HCT116 (cell line): ENCODE data around the gene USO1. TPM values are rescaled to one million over a fixed set of nuclear protein-coding genes. Genes with fewer than 3 reads are reported as not detected.

ENCODE experiments used
- ATAC-seq: fragments of 200-7000 bp; cut with Tn5 transposase; 2 replicates; pipeline ENCODE4 v1.9.1; 2020; ENCODE audit warnings: mild to moderate bottlenecking, moderate library complexity
- BruUV-seq: library from RNA; stranded (reverse); fragments of 400-500 nt; replicated peaks from 2 replicates; lab custom pipeline; 2021; lab: Mats Ljungman, UMichigan
- CTCF ChIA-PET: fragments of 300-600 bp; sonication (Branson Sonifier 250); formaldehyde crosslinking; loops from one replicate; lab custom pipeline; 2021; ENCODE audit warnings: antibody characterized with exemption; lab: Charles Lee
- POLR2A ChIA-PET: fragments of 300-600, 350-600 bp; sonication (Branson Sonifier 250); formaldehyde crosslinking; loops from one replicate; lab custom pipeline; 2021; ENCODE audit warnings: antibody characterized with exemption; lab: Charles Lee
- RAD21 ChIA-PET, 2 experiments: fragments of 300-600 bp; sonication (Branson Sonifier 250); formaldehyde crosslinking; loops; one replicate each; lab custom pipeline; 2023; ENCODE audit warnings: low total read pairs in 2 of 2; ENCODE audit not compliant: uncharacterized antibody in 2 of 2, unreplicated experiment in 2 of 2, low non-redundant PET in 1 of 2; lab: Charles Lee
- DNase-seq: peaks from one replicate; pipeline ENCODE4 v3.0.0-alpha.2; 2010; ENCODE audit warnings: low read depth, low spot score
- H2AFZ ChIP-seq: fragments of 200-600 bp; shearing (Covaris generic), sonication (generic); 2 replicates; pipeline ENCODE4 v1.6.1; 2017; ENCODE audit warnings: low read depth, mixed run types, mixed read lengths, antibody characterized with exemption, low read length; ENCODE audit not compliant: poor library complexity, severe bottlenecking
- H3K27ac ChIP-seq: 2 replicates; pipeline ENCODE4 v1.5.1; 2012; ENCODE audit warnings: low read depth, low read length
- H3K27me3 ChIP-seq: fragments of 200-600 bp; sonication (generic); 2 replicates; pipeline ENCODE4 v1.6.1; 2016; ENCODE audit warnings: mixed run types, low read length, mixed read lengths; ENCODE audit not compliant: insufficient read depth
- H3K36me3 ChIP-seq, 2 experiments: fragments of 200-500 bp in 1 of 2; fragments of 200-600 bp in 1 of 2; sonication (Bioruptor generic) in 1 of 2; sonication (generic) in 1 of 2; 2 replicates each; pipeline versions ENCODE4 v1.5.1 to v1.6.1; 2014 to 2016; ENCODE audit warnings: low read length in 2 of 2, inconsistent platforms in 1 of 2, mixed read lengths in 1 of 2, mixed run types in 1 of 2; ENCODE audit not compliant: insufficient read depth in 2 of 2, control insufficient read depth in 1 of 2
- H3K4me1 ChIP-seq, 2 experiments: fragments of 200-600 bp in 1 of 2; sonication (generic) in 1 of 2; 2 replicates each; pipeline versions ENCODE4 v1.5.1 to v1.6.1; 2012 to 2017; ENCODE audit warnings: low read length in 2 of 2, inconsistent platforms in 1 of 2, mild to moderate bottlenecking in 1 of 2, mixed read lengths in 1 of 2, mixed run types in 1 of 2, moderate library complexity in 1 of 2; ENCODE audit not compliant: insufficient read depth in 2 of 2, control insufficient read depth in 1 of 2
- H3K4me2 ChIP-seq: fragments of 200-600 bp; sonication (generic); 2 replicates; pipeline ENCODE4 v1.6.1; 2017; ENCODE audit warnings: mixed run types, low read length, mixed read lengths
- H3K4me3 ChIP-seq, 2 experiments: fragments of 200-600 bp in 1 of 2; sonication (generic) in 1 of 2; replicated peaks in 1 of 2; 2 replicates each; pipeline ENCODE4 v1.5.1; 2011 to 2016; ENCODE audit warnings: low read length in 2 of 2, control low read depth in 1 of 2, low read depth in 1 of 2, mild to moderate bottlenecking in 1 of 2, mixed read lengths in 1 of 2, mixed run types in 1 of 2
- H3K79me2 ChIP-seq: fragments of 200-600 bp; sonication (generic); 2 replicates; pipeline ENCODE4 v1.6.1; 2017; ENCODE audit warnings: mild to moderate bottlenecking, mixed run types, low read length, moderate library complexity, mixed read lengths; ENCODE audit not compliant: insufficient read depth
- H3K9ac ChIP-seq: fragments of 200-600 bp; sonication (generic); 2 replicates; pipeline ENCODE4 v1.6.1; 2016; ENCODE audit warnings: low read length, mixed read lengths
- H3K9me2 ChIP-seq: fragments of 200-600 bp; sonication (generic), shearing (Covaris generic); 2 replicates; pipeline ENCODE4 v1.6.1; 2017; ENCODE audit warnings: mixed run types, mild to moderate bottlenecking, moderate library complexity; ENCODE audit not compliant: insufficient read depth
- H3K9me3 ChIP-seq, 2 experiments: fragments of 200-500 bp in 1 of 2; fragments of 200-600 bp in 1 of 2; sonication (Bioruptor generic) in 1 of 2; sonication (generic) in 1 of 2; 2 replicates each; pipeline ENCODE4 v1.6.1; 2014 to 2017; ENCODE audit warnings: low read length in 2 of 2, mixed read lengths in 2 of 2, inconsistent platforms in 1 of 2, low read depth in 1 of 2, mild to moderate bottlenecking in 1 of 2, mixed run types in 1 of 2, moderate library complexity in 1 of 2; ENCODE audit not compliant: control insufficient read depth in 1 of 2, insufficient read depth in 1 of 2
- H4K20me1 ChIP-seq: fragments of 200-600 bp; sonication (generic), shearing (Covaris generic); 2 replicates; pipeline ENCODE4 v1.6.1; 2017; ENCODE audit warnings: mixed run types, mild to moderate bottlenecking, moderate library complexity; ENCODE audit not compliant: insufficient read depth
- CEBPB ChIP-seq: IDR thresholded peaks from 2 replicates; pipeline ENCODE4 v1.6.1; 2012; ENCODE audit warnings: low read depth
- CTCF ChIP-seq, 3 experiments: fragments of 200-600 bp in 1 of 3; sonication (generic) in 1 of 3; IDR thresholded peaks in 2 of 3; conservative IDR thresholded peaks in 1 of 3; 2 replicates each; pipeline ENCODE4 v1.5.1; 2012 to 2017; ENCODE audit warnings: low read depth in 2 of 3, low read length in 2 of 3, antibody characterized with exemption in 1 of 3, borderline replicate concordance in 1 of 3, control low read depth in 1 of 3, mild to moderate bottlenecking in 1 of 3, mixed read lengths in 1 of 3, mixed run types in 1 of 3, moderate library complexity in 1 of 3; ENCODE audit not compliant: insufficient read depth in 1 of 3
- EZH2phosphoT487 ChIP-seq: fragments of 200-600 bp; IDR thresholded peaks from 2 replicates; pipeline ENCODE4 v1.6.1; 2018; ENCODE audit warnings: antibody characterized with exemption, borderline replicate concordance
- FOSL1 ChIP-seq: IDR thresholded peaks from 2 replicates; pipeline ENCODE4 v1.6.1; 2012; ENCODE audit warnings: low read depth
- POLR2A ChIP-seq: IDR thresholded peaks from 2 replicates; pipeline ENCODE4 v1.7.0; 2011; ENCODE audit warnings: borderline replicate concordance; ENCODE audit not compliant: insufficient read depth, insufficient read length; ENCODE audit errors: extremely low read depth
- SIN3A ChIP-seq: IDR thresholded peaks from 2 replicates; pipeline ENCODE4 v1.6.1; 2012; ENCODE audit warnings: low read depth
- SP1 ChIP-seq: IDR thresholded peaks from 2 replicates; pipeline ENCODE4 v1.6.1; 2012; ENCODE audit warnings: low read depth
- ZFX ChIP-seq: fragments of 450-650 bp; IDR thresholded peaks from 2 replicates; pipeline ENCODE4 v1.6.1; 2017
- intact Hi-C: fragments of 100-400 bp; cut with micrococcal nuclease; formaldehyde crosslinking; loops from 2 replicates; pipeline ENCODE4 v1.10.0; 2022
- total RNA-seq: library from RNA; stranded (reverse); gene quantifications from one replicate; pipeline ENCODE4 v1.2.1, GENCODE V29; 2021; ENCODE audit not compliant: unreplicated experiment
- TF ChIP-seq, protein P1 (sequence below): IDR thresholded peaks from 2 replicates; pipeline ENCODE4 v1.6.1; 2012; ENCODE audit warnings: low read depth

USO1 gene
- total RNA-seq, 1 experiment from 2014 or later = 72.7 TPM

GRCh38 chr4:75698963-75699228 is 25.5 kb upstream of the USO1 start:
- H3K4me2 ChIP-seq = no peak overlapping the region
- H3K9ac ChIP-seq = no peak overlapping the region
- no peaks in the 10 kb centered on the region for H3K27me3 ChIP-seq
- no peaks in the 10 kb centered on the region for H3K4me1 ChIP-seq
- no peaks in the 10 kb centered on the region for H3K9me2 ChIP-seq
- DNase-seq = no peak
- H3K9me3 ChIP-seq = no peaks in the 10 kb centered on the region
- RAD21 ChIA-PET = no interaction called here
- BruUV-seq = no TSS peak
- H3K79me2 ChIP-seq = no peaks in the 10 kb centered on the region
- TF ChIP-seq SIN3A (no peak), EZH2phosphoT487 (no peak), SP1 (no peak)
- TF ChIP-seq, protein P1, sequence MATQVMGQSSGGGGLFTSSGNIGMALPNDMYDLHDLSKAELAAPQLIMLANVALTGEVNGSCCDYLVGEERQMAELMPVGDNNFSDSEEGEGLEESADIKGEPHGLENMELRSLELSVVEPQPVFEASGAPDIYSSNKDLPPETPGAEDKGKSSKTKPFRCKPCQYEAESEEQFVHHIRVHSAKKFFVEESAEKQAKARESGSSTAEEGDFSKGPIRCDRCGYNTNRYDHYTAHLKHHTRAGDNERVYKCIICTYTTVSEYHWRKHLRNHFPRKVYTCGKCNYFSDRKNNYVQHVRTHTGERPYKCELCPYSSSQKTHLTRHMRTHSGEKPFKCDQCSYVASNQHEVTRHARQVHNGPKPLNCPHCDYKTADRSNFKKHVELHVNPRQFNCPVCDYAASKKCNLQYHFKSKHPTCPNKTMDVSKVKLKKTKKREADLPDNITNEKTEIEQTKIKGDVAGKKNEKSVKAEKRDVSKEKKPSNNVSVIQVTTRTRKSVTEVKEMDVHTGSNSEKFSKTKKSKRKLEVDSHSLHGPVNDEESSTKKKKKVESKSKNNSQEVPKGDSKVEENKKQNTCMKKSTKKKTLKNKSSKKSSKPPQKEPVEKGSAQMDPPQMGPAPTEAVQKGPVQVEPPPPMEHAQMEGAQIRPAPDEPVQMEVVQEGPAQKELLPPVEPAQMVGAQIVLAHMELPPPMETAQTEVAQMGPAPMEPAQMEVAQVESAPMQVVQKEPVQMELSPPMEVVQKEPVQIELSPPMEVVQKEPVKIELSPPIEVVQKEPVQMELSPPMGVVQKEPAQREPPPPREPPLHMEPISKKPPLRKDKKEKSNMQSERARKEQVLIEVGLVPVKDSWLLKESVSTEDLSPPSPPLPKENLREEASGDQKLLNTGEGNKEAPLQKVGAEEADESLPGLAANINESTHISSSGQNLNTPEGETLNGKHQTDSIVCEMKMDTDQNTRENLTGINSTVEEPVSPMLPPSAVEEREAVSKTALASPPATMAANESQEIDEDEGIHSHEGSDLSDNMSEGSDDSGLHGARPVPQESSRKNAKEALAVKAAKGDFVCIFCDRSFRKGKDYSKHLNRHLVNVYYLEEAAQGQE = no peak
- no peak overlapping the region for H3K4me3 ChIP-seq
- no peak for ATAC-seq
- no peaks in the 10 kb centered on the region for H3K36me3 ChIP-seq
- H3K27ac ChIP-seq = no peak overlapping the region
- intact Hi-C loops = no loop called here
- CTCF ChIA-PET = no interaction called here
- H4K20me1 ChIP-seq = no peaks in the 10 kb centered on the region
- POLR2A ChIA-PET = no interaction called here
- H2AFZ ChIP-seq = no peak overlapping the region

DNA sequence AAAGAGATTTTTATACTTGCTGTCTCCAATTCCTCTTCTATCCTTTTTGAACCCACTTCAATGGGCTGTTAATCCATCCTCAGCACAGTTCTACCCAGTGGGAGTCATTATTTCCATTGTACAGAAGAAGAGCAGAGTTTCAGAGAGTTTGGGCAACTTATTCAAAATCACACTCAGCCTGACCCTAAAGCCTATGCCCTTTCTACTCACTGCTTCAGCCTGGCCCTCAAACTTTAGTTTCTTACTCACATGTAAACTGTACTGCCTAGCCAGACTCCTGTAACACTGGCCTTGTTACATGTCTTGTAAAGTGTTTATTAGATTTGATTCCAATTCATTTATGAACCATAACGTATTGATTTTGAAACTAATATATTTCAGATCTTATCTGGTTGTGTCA is 25.1 kb upstream of the USO1 start:
- CTCF ChIA-PET = no interaction called here
- BruUV-seq = no TSS peak
- RAD21 ChIA-PET = no interaction called here
- Histone ChIP-seq H2AFZ (no peak overlapping the region), H3K36me3 (no peaks in the 10 kb centered on the region), H3K4me3 (no peak overlapping the region), H3K9me3 (no peaks in the 10 kb centered on the region), H3K9me2 (no peaks in the 10 kb centered on the region), H3K4me1 (no peaks in the 10 kb centered on the region), H3K27ac (no peak overlapping the region), H3K4me2 (no peak overlapping the region), H3K9ac (no peak overlapping the region), H3K27me3 (no peaks in the 10 kb centered on the region), H4K20me1 (no peaks in the 10 kb centered on the region), H3K79me2 (no peaks in the 10 kb centered on the region)
- no peak for TF ChIP-seq POLR2A
- no peak for TF ChIP-seq CEBPB
- no peak for TF ChIP-seq CTCF (IDR thresholded peaks at IDR 0.05 in 2 of 3, conservative IDR thresholded peaks at IDR 0.05 in 1 of 3; ENCODE audit: borderline replicate concordance in 1 of 3, insufficient read depth in 1 of 3, low read depth in 2 of 3, low read length in 2 of 3)
- TF ChIP-seq ZFX = no peak
- TF ChIP-seq SIN3A = no peak
- TF ChIP-seq SP1 = no peak
- TF ChIP-seq FOSL1 = no peak
- ATAC-seq (no peak), DNase-seq (no peak)
- intact Hi-C loops = no loop called here
- POLR2A ChIA-PET = no interaction called here
